ENCODE measurements around the gene SIT1. TPM values are rescaled to one million over a fixed set of nuclear protein-coding genes. Genes with fewer than 3 reads are reported as not detected.

Gene SIT1
- total RNA-seq, result not detected in 2 replicates

GRCh38 chr9:35650341-35651158, at the start of gene SIT1:
Gene SIT1 (minus strand): TSS chr9:35650931. CDS start chr9:35650853, 78 bp downstream.

GRCh38 chr9:35689542-35690293, 39.0 kb upstream of the SIT1 start, which contains the start of gene TPM2:
Gene TPM2 (minus strand): TSS chr9:35689925. CDS start chr9:35689817, 108 bp downstream.

GRCh38 chr9:35673132-35674024, 22.6 kb upstream of the SIT1 start, which contains the start of gene CA9:
Gene CA9 (plus strand): TSS chr9:35673928. CDS start chr9:35673960, 32 bp downstream.

GRCh38 chr9:35664531-35665470, 14.1 kb upstream of the SIT1 start, which contains the start of gene ARHGEF39:
Gene ARHGEF39 (minus strand): TSS chr9:35665195. CDS start chr9:35665169, 26 bp downstream.

GRCh38 chr9:35658137-35658967, 7.6 kb upstream of the SIT1 start, which contains the start of gene CCDC107:
Gene CCDC107 (plus strand): TSS chr9:35658292. CDS start chr9:35658380, 88 bp downstream.

GRCh38 chr9:35657546-35658136, 6.9 kb upstream of the SIT1 start, which contains the start of gene RMRP:
Gene RMRP (minus strand): TSS chr9:35658019.

GRCh38 chr9:35618325-35618727, 32.4 kb downstream of the SIT1 start, which contains the start of gene CD72:
Gene CD72 (minus strand): TSS chr9:35618413. CDS start chr9:35618303, 110 bp downstream.

GRCh38 chr9:35604578-35605350, 46.0 kb downstream of the SIT1 start, which contains the start of gene TESK1:
Gene TESK1 (plus strand): TSS chr9:35605262. CDS start chr9:35605620, 358 bp downstream.

Other genes starting within 250 kb of the SIT1 start
- gene RUSC2, start 160.8 kb downstream of the SIT1 start, total RNA-seq, result 21.5 and 58.0 TPM in 2 replicates
- 20.8 and 31.1 TPM in 2 replicates for gene TESK1, start 45.7 kb downstream of the SIT1 start, total RNA-seq
- 1.6 and 2.2 TPM in 2 replicates for gene CD72, start 32.5 kb downstream of the SIT1 start, total RNA-seq
- gene RMRP, start 7.1 kb upstream of the SIT1 start, total RNA-seq, result 6,385 and 12,356 TPM in 2 replicates
- 18.2 and 31.6 TPM in 2 replicates for gene CCDC107, start 7.4 kb upstream of the SIT1 start, total RNA-seq
- gene ARHGEF39, start 14.3 kb upstream of the SIT1 start, total RNA-seq, result 0.23 and 1.5 TPM in 2 replicates
- gene CA9, start 23.0 kb upstream of the SIT1 start, total RNA-seq, result 0.77 and 2.9 TPM in 2 replicates
- gene TPM2, start 39.0 kb upstream of the SIT1 start, total RNA-seq, result 655 and 1,286 TPM in 2 replicates
- 204 and 344 TPM in 2 replicates for gene TLN1, start 81.3 kb upstream of the SIT1 start, total RNA-seq
- gene CREB3, start 81.7 kb upstream of the SIT1 start, total RNA-seq, result 50.4 and 62.5 TPM in 2 replicates
- gene GBA2, start 98.3 kb upstream of the SIT1 start, total RNA-seq, result 18.2 and 22.5 TPM in 2 replicates
- gene RGP1, start 98.4 kb upstream of the SIT1 start, total RNA-seq, result 11.3 and 14.5 TPM in 2 replicates
- not detected in 2 replicates for gene MSMP, start 103.3 kb upstream of the SIT1 start, total RNA-seq
- gene NPR2, start 140.7 kb upstream of the SIT1 start, total RNA-seq, result 13.5 and 17.3 TPM in 2 replicates
- gene SPAG8, start 161.3 kb upstream of the SIT1 start, total RNA-seq, result 0.09 and 0.82 TPM in 2 replicates
- 14.8 and 17.4 TPM in 2 replicates for gene HINT2, start 164.1 kb upstream of the SIT1 start, total RNA-seq
- gene FAM221B, start 177.8 kb upstream of the SIT1 start, total RNA-seq, result not detected in 2 replicates
- 5.8 and 6.0 TPM in 2 replicates for gene TMEM8B, start 178.3 kb upstream of the SIT1 start, total RNA-seq
- not detected in 2 replicates for gene OR13J1, start 219.5 kb upstream of the SIT1 start, total RNA-seq

Measured in pericardium fibroblast (primary cell).